Skeletal muscle satellite cell (primary cell): ENCODE measurements around the gene MAP2K4. TPM values are rescaled to one million over a fixed set of nuclear protein-coding genes. Genes with fewer than 3 reads are reported as not detected.
A peak's percentile ranks its signal among the peaks of the same experiment; 100 is the strongest.

Source experiments
- H3K27me3 ChIP-seq: 2 replicates; pipeline ENCODE4 v1.7.0; 2013; ENCODE audit warnings: low read length; ENCODE audit not compliant: control insufficient read depth, insufficient read depth
- H3K36me3 ChIP-seq: 2 replicates; pipeline ENCODE4 v1.7.0; 2013; ENCODE audit warnings: mild to moderate bottlenecking, control low read depth, low read length; ENCODE audit not compliant: insufficient read depth
- H3K4me1 ChIP-seq: 2 replicates; pipeline ENCODE4 v1.7.0; 2013; ENCODE audit warnings: low read length; ENCODE audit not compliant: control insufficient read depth, insufficient read depth
- H3K4me2 ChIP-seq: 2 replicates; pipeline ENCODE4 v1.7.0; 2013; ENCODE audit warnings: mild to moderate bottlenecking, low read length
- H3K4me3 ChIP-seq: 2 replicates; pipeline ENCODE4 v1.7.0; 2013; ENCODE audit warnings: low read length
- H3K9ac ChIP-seq: 2 replicates; pipeline ENCODE4 v1.7.0; 2013; ENCODE audit warnings: mild to moderate bottlenecking, low read depth, low read length, moderate library complexity
- H3K9me3 ChIP-seq: replicated peaks from 2 replicates; pipeline ENCODE4 v1.7.0; 2013; ENCODE audit warnings: mild to moderate bottlenecking, control low read depth, low read length
- small RNA-seq: library from RNA; depleted of rRNA; stranded (forward); fragments of <200 nt; gene quantifications from one replicate; pipeline ENCODE3, GENCODE V24; 2012

MAP2K4 gene

GRCh38 chr17:12164085-12164484 lies 143.4 kb downstream of the MAP2K4 start:
- Histone ChIP-seq H3K9ac (no peak overlapping the region), H3K36me3 (no peaks in the 10 kb centered on the region), H3K9me3 (no peaks in the 10 kb centered on the region), H3K4me2 (no peak overlapping the region), H3K4me1 (no peaks in the 10 kb centered on the region), H3K27me3 (no peaks in the 10 kb centered on the region), H3K4me3 (no peak overlapping the region)

- Histone ChIP-seq H3K9me3 (no peaks in the 10 kb centered on the region), H3K36me3 (no peaks in the 10 kb centered on the region), H3K4me2 (no peak overlapping the region), H3K9ac (no peak overlapping the region), H3K27me3 (no peaks in the 10 kb centered on the region), H3K4me3 (no peak overlapping the region), H3K4me1 (no peaks in the 10 kb centered on the region)
Observed at GRCh38 chr17:12178644-12179330, 158.1 kb downstream of the MAP2K4 start.

- H3K4me2 ChIP-seq, result no peak overlapping the region
- no peaks in the 10 kb centered on the region for H3K4me1 ChIP-seq
- no peak overlapping the region for H3K9ac ChIP-seq
- no peak overlapping the region for H3K4me3 ChIP-seq
- no peaks in the 10 kb centered on the region for H3K9me3 ChIP-seq
- no peaks in the 10 kb centered on the region for H3K27me3 ChIP-seq
- H3K36me3 ChIP-seq, result no peaks in the 10 kb centered on the region
Observed at GRCh38 chr17:12180644-12181261, 160.1 kb downstream of the MAP2K4 start.

- no peak overlapping the region for H3K9ac ChIP-seq
- H3K27me3 ChIP-seq, result no peaks in the 10 kb centered on the region
- no peaks in the 10 kb centered on the region for H3K36me3 ChIP-seq
- H3K4me2 ChIP-seq, result no peak overlapping the region
- no peaks in the 10 kb centered on the region for H3K4me1 ChIP-seq
- H3K4me3 ChIP-seq, result no peak overlapping the region
- no peaks in the 10 kb centered on the region for H3K9me3 ChIP-seq
Observed at GRCh38 chr17:12187658-12188057, 167.0 kb downstream of the MAP2K4 start.

GRCh38 chr17:12193144-12193735 lies 172.6 kb downstream of the MAP2K4 start:
- H3K4me1 ChIP-seq, result no peaks in the 10 kb centered on the region
- H3K36me3 ChIP-seq, result no peaks in the 10 kb centered on the region
- no peaks in the 10 kb centered on the region for H3K27me3 ChIP-seq
- no peak overlapping the region for H3K4me3 ChIP-seq
- H3K9ac ChIP-seq, result no peak overlapping the region
- H3K4me2 ChIP-seq, result no peak overlapping the region
- no peaks in the 10 kb centered on the region for H3K9me3 ChIP-seq

Small RNAs within 50 kb of the gene (small RNA-seq; reads per million reads assigned to genes)
- gene MIR744 (304 reads per million, percentile 98 among the genes with 10 or more reads in this experiment), gene RNU11-2P (not detected)
